H1 (cell line): ENCODE results near the gene MACROH2A1. TPM values are rescaled to one million over a fixed set of nuclear protein-coding genes. Genes with fewer than 3 reads are reported as not detected.
A peak's percentile ranks its signal among the peaks of the same experiment; 100 is the strongest.

Source experiments
- CTCF ChIA-PET: fragments of 300-600 bp; sonication (Branson Sonifier 250); formaldehyde crosslinking; loops from one replicate; lab custom pipeline; 2021; ENCODE audit not compliant: partially characterized antibody; lab: Charles Lee
- POLR2A ChIA-PET: fragments of 300-600 bp; sonication (Branson Sonifier 250); formaldehyde crosslinking; loops from one replicate; lab custom pipeline; 2021; ENCODE audit warnings: inconsistent platforms; ENCODE audit not compliant: partially characterized antibody; lab: Charles Lee
- DNase-seq, 2 experiments: peaks; one replicate each; pipeline versions ENCODE4 v3.0.0 to v3.0.0-alpha.2; 2010 to 2022; ENCODE audit warnings: low spot score in 2 of 2, low read depth in 1 of 2, mixed read lengths in 1 of 2
- FAIRE-seq: peaks from 2 replicates; lab custom pipeline; 2011; peaks lifted over from hg19 to GRCh38; lab: Jason Lieb, UNC
- H2AFZ ChIP-seq: 2 replicates; pipeline ENCODE4 v1.8.1; 2012; ENCODE audit warnings: low read length, inconsistent platforms
- H2AK5ac ChIP-seq: 2 replicates; pipeline ENCODE4 v1.6.1; 2013; ENCODE audit warnings: low read depth, low read length
- H2BK120ac ChIP-seq: replicated peaks from 2 replicates; pipeline ENCODE3; 2013; ENCODE audit warnings: low read depth, low read length, inconsistent platforms
- H2BK12ac ChIP-seq: 2 replicates; pipeline ENCODE4 v1.6.1; 2013; ENCODE audit warnings: low read depth, low read length
- H2BK15ac ChIP-seq: 2 replicates; pipeline ENCODE4 v1.6.1; 2013; ENCODE audit warnings: low read length
- H2BK20ac ChIP-seq: 2 replicates; pipeline ENCODE4 v1.6.1; 2013; ENCODE audit warnings: low read length
- H2BK5ac ChIP-seq: 2 replicates; pipeline ENCODE4 v1.6.1; 2013; ENCODE audit warnings: low read depth, low read length
- H3K14ac ChIP-seq: 2 replicates; pipeline ENCODE4 v1.6.1; 2013; ENCODE audit warnings: inconsistent platforms; ENCODE audit not compliant: insufficient read length
- H3K18ac ChIP-seq: 2 replicates; pipeline ENCODE4 v1.6.1; 2013; ENCODE audit warnings: low read length; ENCODE audit errors: extremely low read depth
- H3K23ac ChIP-seq: 2 replicates; pipeline ENCODE4 v1.6.1; 2013; ENCODE audit warnings: inconsistent platforms; ENCODE audit not compliant: insufficient read length
- H3K23me2 ChIP-seq: 2 replicates; pipeline ENCODE4 v1.6.1; 2013; ENCODE audit warnings: low read depth, low read length
- H3K27ac ChIP-seq: 2 replicates; pipeline ENCODE4 v1.6.1; 2011; ENCODE audit warnings: low read depth, low read length, inconsistent platforms
- H3K27me3 ChIP-seq, 4 experiments: replicated peaks in 1 of 4; 1 replicate in 1 of 4; 2 replicates in 3 of 4; pipeline versions ENCODE4 v1.6.1 to v1.8.1; 2011 to 2013; ENCODE audit warnings: low read length in 3 of 4, mild to moderate bottlenecking in 3 of 4, inconsistent platforms in 2 of 4, mixed read lengths in 2 of 4, moderate library complexity in 1 of 4; ENCODE audit not compliant: control insufficient read depth in 3 of 4, insufficient read depth in 3 of 4; ENCODE audit errors: extremely low read depth in 1 of 4
- H3K36me3 ChIP-seq, 4 experiments: 2 replicates each; pipeline versions ENCODE4 v1.6.1 to v1.8.1; 2011 to 2013; ENCODE audit warnings: mild to moderate bottlenecking in 4 of 4, low read length in 3 of 4, moderate library complexity in 2 of 4, control low read depth in 1 of 4, inconsistent platforms in 1 of 4; ENCODE audit not compliant: insufficient read depth in 4 of 4, control insufficient read depth in 2 of 4
- H3K4ac ChIP-seq: replicated peaks from 2 replicates; pipeline ENCODE3; 2013; ENCODE audit warnings: low read length, low read depth, mixed read lengths, inconsistent platforms; ENCODE audit not compliant: insufficient read length
- H3K4me1 ChIP-seq, 4 experiments: replicated peaks in 1 of 4; 1 replicate in 1 of 4; 2 replicates in 3 of 4; pipeline versions ENCODE4 v1.6.1 to v1.8.1; 2011 to 2013; ENCODE audit warnings: low read length in 3 of 4, inconsistent platforms in 2 of 4, mixed read lengths in 1 of 4; ENCODE audit not compliant: insufficient read depth in 4 of 4, control insufficient read depth in 3 of 4
- H3K4me2 ChIP-seq, 2 experiments: 2 replicates each; pipeline versions ENCODE4 v1.6.1 to v1.8.1; 2011 to 2013; ENCODE audit warnings: low read depth in 2 of 2, low read length in 2 of 2, control low read depth in 1 of 2, inconsistent platforms in 1 of 2, mild to moderate bottlenecking in 1 of 2; ENCODE audit not compliant: insufficient read depth in 1 of 2
- H3K4me3 ChIP-seq, 4 experiments: fragments of 200-600, 300-600 bp in 1 of 4; sonication (generic), shearing (Covaris generic), sonication (Bioruptor Twin) in 1 of 4; 2 replicates each; pipeline versions ENCODE4 v1.5.1 to v1.8.1; 2011 to 2016; ENCODE audit warnings: low read length in 4 of 4, low read depth in 3 of 4, control low read depth in 2 of 4, inconsistent platforms in 2 of 4, mild to moderate bottlenecking in 2 of 4, mixed read lengths in 1 of 4, moderate library complexity in 1 of 4; ENCODE audit not compliant: insufficient read depth in 2 of 4; ENCODE audit errors: extremely low read depth in 1 of 4
- H3K56ac ChIP-seq: replicated peaks from 2 replicates; pipeline ENCODE3; 2013; ENCODE audit warnings: low read depth, mild to moderate bottlenecking, mixed read lengths, low read length, inconsistent platforms; ENCODE audit not compliant: insufficient read length
- H3K79me1 ChIP-seq: 2 replicates; pipeline ENCODE4 v1.6.1; 2013; ENCODE audit warnings: low read depth, low read length, control low read depth
- H3K79me2 ChIP-seq, 2 experiments: 2 replicates each; pipeline versions ENCODE4 v1.6.1 to v1.8.1; 2012 to 2013; ENCODE audit warnings: low read length in 2 of 2, mild to moderate bottlenecking in 2 of 2, inconsistent platforms in 1 of 2; ENCODE audit not compliant: insufficient read depth in 2 of 2, control insufficient read depth in 1 of 2
- H3K9ac ChIP-seq, 4 experiments: replicated peaks in 1 of 4; 1 replicate in 1 of 4; 2 replicates in 3 of 4; pipeline versions ENCODE4 v1.6.1 to v1.8.1; 2011 to 2013; ENCODE audit warnings: low read depth in 3 of 4, low read length in 3 of 4, control low read depth in 2 of 4, mild to moderate bottlenecking in 2 of 4, moderate library complexity in 2 of 4, inconsistent platforms in 1 of 4; ENCODE audit errors: extremely low read depth in 1 of 4
- H3K9me3 ChIP-seq, 2 experiments: 2 replicates each; pipeline versions ENCODE4 v1.6.1 to v1.8.1; 2012 to 2013; ENCODE audit warnings: mild to moderate bottlenecking in 2 of 2, moderate library complexity in 2 of 2, control low read depth in 1 of 2, inconsistent platforms in 1 of 2, low read depth in 1 of 2, low read length in 1 of 2, mixed read lengths in 1 of 2; ENCODE audit not compliant: insufficient read depth in 2 of 2
- H4K20me1 ChIP-seq, 2 experiments: replicated peaks in 1 of 2; 2 replicates each; pipeline versions ENCODE3 to v1.8.1; 2011 to 2013; ENCODE audit warnings: inconsistent platforms in 2 of 2, low read length in 2 of 2, mild to moderate bottlenecking in 1 of 2; ENCODE audit not compliant: insufficient read depth in 2 of 2, control insufficient read depth in 1 of 2
- H4K5ac ChIP-seq: 2 replicates; pipeline ENCODE4 v1.6.1; 2013; ENCODE audit warnings: low read length, low read depth, mixed read lengths, inconsistent platforms; ENCODE audit not compliant: insufficient read length
- H4K8ac ChIP-seq: 2 replicates; pipeline ENCODE4 v1.8.0; 2013; ENCODE audit warnings: mild to moderate bottlenecking, moderate library complexity, low read length, inconsistent platforms; ENCODE audit not compliant: insufficient read depth; ENCODE audit errors: extremely low read depth
- H4K91ac ChIP-seq: replicated peaks from 2 replicates; pipeline ENCODE3; 2013; ENCODE audit warnings: low read length, mixed read lengths, inconsistent platforms; ENCODE audit not compliant: insufficient read length
- KDM1A ChIP-seq: fragments of 200-600, 300-600 bp; sonication (generic); IDR thresholded peaks from 2 replicates; pipeline ENCODE4 v1.7.1; 2016; ENCODE audit warnings: mild to moderate bottlenecking, low read length, borderline replicate concordance
- KDM4A ChIP-seq: IDR thresholded peaks from one replicate; pipeline ENCODE4 v1.7.1; 2012; ENCODE audit warnings: low read depth, mild to moderate bottlenecking, moderate library complexity, low read length, inconsistent platforms; ENCODE audit not compliant: severe bottlenecking
- TAF7 ChIP-seq: optimal IDR thresholded peaks from 2 replicates; pipeline ENCODE3; 2011; ENCODE audit warnings: low read depth, mild to moderate bottlenecking, inconsistent platforms, low read length, moderate library complexity, borderline replicate concordance
- YY1 ChIP-seq: IDR thresholded peaks from 2 replicates; pipeline ENCODE4 v1.6.1; 2011; ENCODE audit warnings: low read depth, mild to moderate bottlenecking, low read length
- WGBS, 2 experiments: shearing (Covaris generic) in 1 of 2; methylation state at CpG; one replicate each; pipeline versions ENCODE4 v1.1.6 to v1.1.7; 2013 to 2015; ENCODE audit warnings: low lambda C conversion rate in 2 of 2, mixed read lengths in 2 of 2, inconsistent platforms in 1 of 2, low coverage in 1 of 2, missing lambda C conversion rate in 1 of 2; ENCODE audit not compliant: insufficient replicate concordance in 2 of 2, insufficient coverage in 1 of 2, insufficient read length in 1 of 2; ENCODE audit errors: extremely low coverage in 1 of 2, missing lambda C conversion rate in 1 of 2; 5-methylcytosine and 5-hydroxymethylcytosine counted together
- polyA plus RNA-seq, 7 experiments: library from polyadenylated mRNA; depleted of rRNA in 3 of 7; stranded (reverse) in 5 of 7; unstranded in 2 of 7; fragments of >200 nt in 5 of 7; fragments of 200-250 nt in 2 of 7; gene quantifications; 1 replicate in 5 of 7; 2 replicates in 1 of 7; 4 replicates in 1 of 7; pipeline versions ENCODE4 v1.2.1 to v1.2.3, GENCODE V29; 2011 to 2013; ENCODE audit warnings: missing spikeins in 2 of 7, mixed read lengths in 2 of 7
- total RNA-seq: library from RNA; stranded (reverse); fragmentation: NEBNext Ultra II Directional; extraction: Animal tissue kit (Norgen Biotek cat#: 25700); gene quantifications from 2 replicates; pipeline ENCODE4 v1.2.1, GENCODE V29; 2021

Gene MACROH2A1
- total and polyA plus RNA-seq, 2 of the 8 experiments (the other 6 are each of a cell fraction or from before 2014, with no cell fraction given), result 60.0 to 92.3 TPM

GRCh38 chr5:135304352-135305221 is 94.4 kb downstream of the MACROH2A1 start:
- Histone ChIP-seq H2BK12ac (no peak overlapping the region), H3K56ac (no peak overlapping the region), H3K9ac (no peak overlapping the region), H3K27ac (no peak overlapping the region), H4K91ac (no peak overlapping the region), H4K5ac (no peak overlapping the region), H3K18ac (no peak overlapping the region), H2BK5ac (no peak overlapping the region), H3K9me3 (no peaks in the 10 kb centered on the region), H3K79me1 (no peaks in the 10 kb centered on the region), H3K4ac (no peak overlapping the region), H2BK120ac (no peak overlapping the region), H2BK20ac (no peak overlapping the region), H3K36me3 (no peaks in the 10 kb centered on the region), H2BK15ac (no peak overlapping the region), H3K23ac (no peak overlapping the region), H3K79me2 (no peaks in the 10 kb centered on the region), H2AFZ (no peak overlapping the region), H3K27me3 (peaks cover 0 to 7% (median under 1%) of the 10 kb centered on the region in 4 experiments; a peak in 2 of 7 replicates), H4K20me1 (no peaks in the 10 kb centered on the region), H2AK5ac (no peak overlapping the region), H3K14ac (no peak overlapping the region), H3K4me1 (peaks cover 0 to 11% (median 2%) of the 10 kb centered on the region in 4 experiments; a peak in 3 of 7 replicates), H3K4me3 (no peak overlapping the region), H4K8ac (no peak overlapping the region), H3K4me2 (no peak overlapping the region), H3K23me2 (no peaks in the 10 kb centered on the region; the same call in 1 of the 2 replicates)
- FAIRE-seq, result no peak
- TF ChIP-seq TAF7 (no peak), KDM1A (peak; percentile 50; the same call in 1 of the 2 replicates), KDM4A (no peak), YY1 (no peak)
- CTCF ChIA-PET, result interaction anchor here (0.7 kb wide), 1 partner anchor 10 kb away, joined by 4 read pairs; no protein-coding TSS in a partner anchor
- WGBS, 2 experiments, result 85% methylated on average over 11 of the region's 12 CpGs; no CpG with 5 or more reads in 1 of the 2 experiments
- POLR2A ChIA-PET, result no interaction called here
- no peak for DNase-seq
